Endothelial cell of umbilical vein (primary cell): Measurements from ENCODE around the gene BABAM2. TPM values are rescaled to one million over a fixed set of nuclear protein-coding genes. Genes with fewer than 3 reads are reported as not detected.

Source experiments
- BruUV-seq: library from RNA; stranded (reverse); fragments of 400-500 nt; replicated peaks from 2 replicates; lab custom pipeline; 2021; lab: Mats Ljungman, UMichigan
- CTCF ChIA-PET: fragments of 300-600, 350-600 bp; sonication (Branson Sonifier 250); formaldehyde crosslinking; loops from one replicate; lab custom pipeline; 2021; ENCODE audit warnings: antibody characterized with exemption, inconsistent platforms; lab: Charles Lee
- POLR2A ChIA-PET: fragments of 300-600, 350-600 bp; sonication (Branson Sonifier 250); formaldehyde crosslinking; loops from one replicate; lab custom pipeline; 2021; ENCODE audit warnings: antibody characterized with exemption, inconsistent platforms; lab: Charles Lee
- DNase-seq: peaks from one replicate; pipeline ENCODE4 v3.0.0-alpha.2; 2011; ENCODE audit warnings: low read depth, low spot score
- FAIRE-seq: peaks from 2 replicates; lab custom pipeline; 2011; peaks lifted over from hg19 to GRCh38; lab: Jason Lieb, UNC
- H2AFZ ChIP-seq: 2 replicates; pipeline ENCODE4 v1.6.0; 2012; ENCODE audit warnings: low read depth, low read length, control low read depth, inconsistent platforms
- H3K27ac ChIP-seq: 2 replicates; pipeline ENCODE4 v1.5.1; 2011; ENCODE audit warnings: low read depth, mild to moderate bottlenecking, control low read depth, low read length, moderate library complexity; ENCODE audit not compliant: insufficient read depth
- H3K27me3 ChIP-seq, 2 experiments: 2 replicates each; pipeline versions ENCODE4 v1.6.0 to v1.6.1; 2011; ENCODE audit warnings: low read length in 2 of 2, mixed read lengths in 1 of 2; ENCODE audit not compliant: control insufficient read depth in 2 of 2, insufficient read depth in 2 of 2
- H3K36me3 ChIP-seq, 2 experiments: 2 replicates in 1 of 2; 3 replicates in 1 of 2; pipeline ENCODE4 v1.5.1; 2011; ENCODE audit warnings: low read length in 2 of 2, mild to moderate bottlenecking in 1 of 2, moderate library complexity in 1 of 2; ENCODE audit not compliant: control insufficient read depth in 2 of 2, insufficient read depth in 2 of 2; ENCODE audit errors: extremely low read depth in 1 of 2
- H3K4me1 ChIP-seq: 3 replicates; pipeline ENCODE4 v1.5.1; 2011; ENCODE audit warnings: mild to moderate bottlenecking, low read length; ENCODE audit not compliant: control insufficient read depth, insufficient read depth; ENCODE audit errors: extremely low read depth
- H3K4me2 ChIP-seq: 2 replicates; pipeline ENCODE4 v1.6.1; 2011; ENCODE audit warnings: low read length, control low read depth, mixed read lengths; ENCODE audit not compliant: insufficient read depth
- H3K4me3 ChIP-seq, 3 experiments: fragments of 200-600 bp in 1 of 3; sonication (generic), shearing (Covaris generic) in 1 of 3; replicated peaks in 1 of 3; 2 replicates each; pipeline ENCODE4 v1.5.1; 2011 to 2016; ENCODE audit warnings: control low read depth in 3 of 3, low read length in 3 of 3, mild to moderate bottlenecking in 2 of 3, inconsistent platforms in 1 of 3, low read depth in 1 of 3, moderate library complexity in 1 of 3; ENCODE audit not compliant: insufficient read depth in 1 of 3
- H3K79me2 ChIP-seq: 2 replicates; pipeline ENCODE4 v1.6.0; 2012; ENCODE audit warnings: low read length, inconsistent platforms; ENCODE audit not compliant: control insufficient read depth, insufficient read depth
- H3K9ac ChIP-seq: replicated peaks from 2 replicates; pipeline ENCODE3; 2011; ENCODE audit warnings: low read length, control low read depth; ENCODE audit not compliant: insufficient read depth; ENCODE audit errors: extremely low read depth
- H3K9me1 ChIP-seq: replicated peaks from 3 replicates; pipeline ENCODE4 v1.6.0; 2011; ENCODE audit warnings: mild to moderate bottlenecking, low read length; ENCODE audit not compliant: control insufficient read depth, insufficient read depth; ENCODE audit errors: extremely low read depth
- H3K9me3 ChIP-seq: replicated peaks from 2 replicates; pipeline ENCODE4 v1.5.1; 2012; ENCODE audit warnings: low read length, inconsistent platforms; ENCODE audit not compliant: control insufficient read depth, insufficient read depth
- H4K20me1 ChIP-seq: replicated peaks from 2 replicates; pipeline ENCODE3; 2011; ENCODE audit warnings: mild to moderate bottlenecking, low read length; ENCODE audit not compliant: control insufficient read depth, insufficient read depth; ENCODE audit errors: extremely low read depth
- EZH2 ChIP-seq: IDR thresholded peaks from 2 replicates; pipeline ENCODE4 v1.6.1; 2012; ENCODE audit warnings: borderline replicate concordance, low read depth, mild to moderate bottlenecking, moderate library complexity, low read length, inconsistent platforms; ENCODE audit not compliant: severe bottlenecking
- FOS ChIP-seq: IDR thresholded peaks from 2 replicates; pipeline ENCODE4 v1.6.1; 2011; ENCODE audit warnings: mild to moderate bottlenecking, low read length, moderate library complexity, borderline replicate concordance; ENCODE audit not compliant: insufficient read depth
- GATA2 ChIP-seq: IDR thresholded peaks from 2 replicates; pipeline ENCODE4 v1.7.0; 2011; ENCODE audit warnings: low read depth, mild to moderate bottlenecking, moderate library complexity, mixed read lengths, low read length; ENCODE audit not compliant: insufficient read length, insufficient read depth
- JUN ChIP-seq: IDR thresholded peaks from 2 replicates; pipeline ENCODE4 v1.6.1; 2011; ENCODE audit warnings: borderline replicate concordance, low read depth; ENCODE audit not compliant: insufficient read length, insufficient read depth
- MAX ChIP-seq: IDR thresholded peaks from 2 replicates; pipeline ENCODE4 v1.6.1; 2011; ENCODE audit not compliant: insufficient read depth, insufficient read length
- MYC ChIP-seq: IDR thresholded peaks from one replicate; pipeline ENCODE4 v1.6.1; 2011; ENCODE audit warnings: mild to moderate bottlenecking, low read depth, low read length
- POLR2A ChIP-seq: IDR thresholded peaks from 2 replicates; pipeline ENCODE4 v1.6.1; 2012; ENCODE audit warnings: low read depth, mild to moderate bottlenecking, control low read depth, low read length
- POLR2AphosphoS5 ChIP-seq: IDR thresholded peaks from 2 replicates; pipeline ENCODE4 v1.6.1; 2012; ENCODE audit warnings: low read depth, mild to moderate bottlenecking, control low read depth, low read length, moderate library complexity; ENCODE audit not compliant: insufficient read depth
- dilution Hi-C: fragments of 300-500 bp; cut with MboI; formaldehyde crosslinking; loops from one replicate; pipeline ENCODE4 v1.15.0; 2019; ENCODE audit warnings: low sequenced_read_pairs; ENCODE audit not compliant: extremely low pct_ligation_motif_present
- intact Hi-C: fragments of 100-400 bp; cut with micrococcal nuclease; formaldehyde crosslinking; loops from one replicate; pipeline ENCODE4 v1.10.0; 2022
- polyA plus RNA-seq, 4 experiments: library from polyadenylated mRNA; depleted of rRNA in 3 of 4; stranded (reverse) in 3 of 4; unstranded in 1 of 4; fragments of >200 nt; gene quantifications; 2 replicates each; pipeline versions ENCODE4 v1.2.1 to v1.2.3, GENCODE V29; 2011 to 2012; ENCODE audit warnings: missing spikeins in 1 of 4
- total RNA-seq: library from RNA; stranded (reverse); gene quantifications from 2 replicates; pipeline ENCODE4 v1.2.3, GENCODE V29; 2021
- TF ChIP-seq, protein P1 (sequence below), 2 donors: IDR thresholded peaks; 1 replicate in 1 of 2; 2 replicates in 1 of 2; pipeline ENCODE4 v1.5.1; 2011; ENCODE audit warnings: low read length in 2 of 2, mild to moderate bottlenecking in 2 of 2, moderate library complexity in 2 of 2, control low read depth in 1 of 2, inconsistent platforms in 1 of 2, low read depth in 1 of 2; ENCODE audit not compliant: insufficient read depth in 1 of 2; ENCODE audit errors: extremely low read depth in 1 of 2

Gene BABAM2
- total and polyA plus RNA-seq, 2 donors (not counting 3 experiments of a cell fraction or from before 2014, with no cell fraction given): 19.9 to 27.6 TPM

DNA sequence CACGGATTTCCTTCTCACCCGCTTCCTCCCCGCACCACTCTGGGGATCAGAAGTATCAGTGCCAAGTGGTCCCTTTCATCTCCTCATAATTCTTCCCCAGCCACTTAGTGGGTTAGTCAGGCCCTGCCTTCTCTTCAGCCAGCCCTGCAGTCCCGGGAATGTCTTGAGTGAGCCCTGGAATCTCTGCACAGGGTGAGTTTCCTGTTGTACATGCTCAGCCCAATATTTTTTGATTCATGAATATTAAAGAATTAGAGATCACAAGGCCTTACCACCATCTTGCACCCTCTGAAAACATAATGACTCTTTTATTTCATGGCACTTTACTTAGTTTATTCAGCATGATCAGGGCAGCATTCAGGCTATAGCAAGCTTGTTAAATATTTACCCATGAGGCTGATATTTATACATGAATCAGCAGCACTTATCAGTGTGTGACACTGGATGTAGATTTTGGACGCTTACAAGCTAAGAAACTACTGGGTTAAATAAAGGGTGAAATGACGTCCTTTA lies 342.7 kb downstream of the BABAM2 start:
- no peak overlapping the region for H3K4me3 ChIP-seq
- intact Hi-C loops (no loop called here), dilution Hi-C loops (no loop called here)
- H3K27me3 ChIP-seq: no peaks in the 10 kb centered on the region
- no peaks in the 10 kb centered on the region for H4K20me1 ChIP-seq
- DNase-seq (no peak), FAIRE-seq (no peak)
- no peaks in the 10 kb centered on the region for H3K9me1 ChIP-seq
- no peaks in the 10 kb centered on the region for H3K4me1 ChIP-seq
- no peak overlapping the region for H3K4me2 ChIP-seq
- ChIA-PET CTCF (interaction anchor here (0.7 kb wide), 1 partner anchor 14 kb away, joined by 3 read pairs; no protein-coding TSS in a partner anchor), POLR2A (no interaction called here)
- TF ChIP-seq, protein P1, sequence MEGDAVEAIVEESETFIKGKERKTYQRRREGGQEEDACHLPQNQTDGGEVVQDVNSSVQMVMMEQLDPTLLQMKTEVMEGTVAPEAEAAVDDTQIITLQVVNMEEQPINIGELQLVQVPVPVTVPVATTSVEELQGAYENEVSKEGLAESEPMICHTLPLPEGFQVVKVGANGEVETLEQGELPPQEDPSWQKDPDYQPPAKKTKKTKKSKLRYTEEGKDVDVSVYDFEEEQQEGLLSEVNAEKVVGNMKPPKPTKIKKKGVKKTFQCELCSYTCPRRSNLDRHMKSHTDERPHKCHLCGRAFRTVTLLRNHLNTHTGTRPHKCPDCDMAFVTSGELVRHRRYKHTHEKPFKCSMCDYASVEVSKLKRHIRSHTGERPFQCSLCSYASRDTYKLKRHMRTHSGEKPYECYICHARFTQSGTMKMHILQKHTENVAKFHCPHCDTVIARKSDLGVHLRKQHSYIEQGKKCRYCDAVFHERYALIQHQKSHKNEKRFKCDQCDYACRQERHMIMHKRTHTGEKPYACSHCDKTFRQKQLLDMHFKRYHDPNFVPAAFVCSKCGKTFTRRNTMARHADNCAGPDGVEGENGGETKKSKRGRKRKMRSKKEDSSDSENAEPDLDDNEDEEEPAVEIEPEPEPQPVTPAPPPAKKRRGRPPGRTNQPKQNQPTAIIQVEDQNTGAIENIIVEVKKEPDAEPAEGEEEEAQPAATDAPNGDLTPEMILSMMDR (IDR thresholded peaks at IDR 0.05; ENCODE audit: extremely low read depth in 1 of 2, insufficient read depth in 1 of 2, low read depth in 1 of 2, low read length in 2 of 2): no peak
- TF ChIP-seq EZH2 (no peak), POLR2A (no peak), MAX (no peak), FOS (no peak), JUN (no peak), GATA2 (no peak), POLR2AphosphoS5 (no peak), MYC (no peak)
- no peaks in the 10 kb centered on the region for H3K36me3 ChIP-seq
- H3K9me3 ChIP-seq: no peaks in the 10 kb centered on the region
- H3K79me2 ChIP-seq: no peaks in the 10 kb centered on the region
- no peak overlapping the region for H3K27ac ChIP-seq
- BruUV-seq: no TSS peak
- H3K9ac ChIP-seq: no peak overlapping the region
- no peak overlapping the region for H2AFZ ChIP-seq
